Thoracic aorta (tissue), 2 donors: ENCODE results near the gene ARL4C. TPM values are rescaled to one million over a fixed set of nuclear protein-coding genes. Genes with fewer than 3 reads are reported as not detected.

Experiments
- ATAC-seq: fragments of 150-250 bp; one replicate; pipeline ENCODE4 v1.8.0; 2017; ENCODE audit warnings: low read depth; ENCODE audit not compliant: insufficient number of reproducible peaks, low FRiP score
- DNase-seq: peaks from one replicate; pipeline ENCODE4 v3.0.0-alpha.2; 2020; ENCODE audit warnings: low spot score
- H3K27ac ChIP-seq, 2 donors: fragments of 200-600 bp; sonication (generic); 1 replicate in 1 of 2; 2 replicates in 1 of 2; pipeline ENCODE4 v1.5.1; 2016; ENCODE audit warnings: mild to moderate bottlenecking in 2 of 2, moderate library complexity in 2 of 2
- H3K27me3 ChIP-seq: fragments of 200-600 bp; sonication (generic); replicated peaks from 2 replicates; pipeline ENCODE4 v1.6.0; 2016; ENCODE audit warnings: mild to moderate bottlenecking; ENCODE audit not compliant: insufficient read depth
- H3K36me3 ChIP-seq: fragments of 200-600 bp; sonication (generic); one replicate; pipeline ENCODE4 v1.5.1; 2016
- H3K4me1 ChIP-seq, 2 donors: fragments of 200-600 bp; sonication (generic); 1 replicate in 1 of 2; 2 replicates in 1 of 2; pipeline versions ENCODE4 v1.5.1 to v1.6.0; 2016; ENCODE audit warnings: low read depth in 2 of 2, mild to moderate bottlenecking in 1 of 2; ENCODE audit not compliant: control insufficient read depth in 1 of 2
- H3K4me3 ChIP-seq: fragments of 200-600 bp; sonication (generic); 2 replicates; pipeline ENCODE4 v1.5.1; 2016; ENCODE audit warnings: mild to moderate bottlenecking
- H3K9me3 ChIP-seq: fragments of 200-600 bp; sonication (generic); 2 replicates; pipeline ENCODE4 v1.5.1; 2016
- total RNA-seq, 2 donors: library from RNA; depleted of rRNA; stranded (reverse); fragments of >200 nt; gene quantifications; one replicate each; pipeline versions ENCODE4 v1.1.0 to v1.2.3, GENCODE V29; 2016
- TF ChIP-seq, protein P1 (sequence below): fragments of 200-600 bp; sonication (generic); IDR thresholded peaks from one replicate; pipeline ENCODE4 v1.5.1; 2019; ENCODE audit warnings: antibody characterized with exemption

ARL4C gene
- total RNA-seq, 2 donors from 2014 or later, result 18.2 to 22.9 TPM

- TF ChIP-seq, protein P1, sequence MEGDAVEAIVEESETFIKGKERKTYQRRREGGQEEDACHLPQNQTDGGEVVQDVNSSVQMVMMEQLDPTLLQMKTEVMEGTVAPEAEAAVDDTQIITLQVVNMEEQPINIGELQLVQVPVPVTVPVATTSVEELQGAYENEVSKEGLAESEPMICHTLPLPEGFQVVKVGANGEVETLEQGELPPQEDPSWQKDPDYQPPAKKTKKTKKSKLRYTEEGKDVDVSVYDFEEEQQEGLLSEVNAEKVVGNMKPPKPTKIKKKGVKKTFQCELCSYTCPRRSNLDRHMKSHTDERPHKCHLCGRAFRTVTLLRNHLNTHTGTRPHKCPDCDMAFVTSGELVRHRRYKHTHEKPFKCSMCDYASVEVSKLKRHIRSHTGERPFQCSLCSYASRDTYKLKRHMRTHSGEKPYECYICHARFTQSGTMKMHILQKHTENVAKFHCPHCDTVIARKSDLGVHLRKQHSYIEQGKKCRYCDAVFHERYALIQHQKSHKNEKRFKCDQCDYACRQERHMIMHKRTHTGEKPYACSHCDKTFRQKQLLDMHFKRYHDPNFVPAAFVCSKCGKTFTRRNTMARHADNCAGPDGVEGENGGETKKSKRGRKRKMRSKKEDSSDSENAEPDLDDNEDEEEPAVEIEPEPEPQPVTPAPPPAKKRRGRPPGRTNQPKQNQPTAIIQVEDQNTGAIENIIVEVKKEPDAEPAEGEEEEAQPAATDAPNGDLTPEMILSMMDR, result no peak
- H3K4me1 ChIP-seq, result no peaks in the 10 kb centered on the region
- H3K36me3 ChIP-seq, result no peaks in the 10 kb centered on the region
- no peak overlapping the region for H3K27ac ChIP-seq
- H3K27me3 ChIP-seq, result no peaks in the 10 kb centered on the region
- no peak overlapping the region for H3K4me3 ChIP-seq
- DNase-seq (no peak), ATAC-seq (no peak)
- no peaks in the 10 kb centered on the region for H3K9me3 ChIP-seq
These were observed 22.2 kb downstream of the ARL4C start for GRCh38 chr2:234474654-234475053.

GRCh38 chr2:234472155-234472554 is 24.7 kb downstream of the ARL4C start:
- TF ChIP-seq, protein P1, result no peak
- Histone ChIP-seq H3K4me1 (no peaks in the 10 kb centered on the region), H3K4me3 (no peak overlapping the region), H3K27ac (no peak overlapping the region), H3K27me3 (no peaks in the 10 kb centered on the region), H3K36me3 (no peaks in the 10 kb centered on the region), H3K9me3 (no peaks in the 10 kb centered on the region)
- ATAC-seq (no peak), DNase-seq (no peak)

- H3K36me3 ChIP-seq, result no peaks in the 10 kb centered on the region
- TF ChIP-seq, protein P1, result no peak
- H3K27me3 ChIP-seq, result no peaks in the 10 kb centered on the region
- no peak for ATAC-seq
- no peak for DNase-seq
- H3K27ac ChIP-seq, result no peak overlapping the region
- no peak overlapping the region for H3K4me3 ChIP-seq
- H3K9me3 ChIP-seq, result no peaks in the 10 kb centered on the region
- no peaks in the 10 kb centered on the region for H3K4me1 ChIP-seq
These were observed 26.9 kb downstream of the ARL4C start for GRCh38 chr2:234469972-234470371.

GRCh38 chr2:234469251-234469845 is 27.5 kb downstream of the ARL4C start:
- H3K36me3 ChIP-seq, result no peaks in the 10 kb centered on the region
- no peak overlapping the region for H3K4me3 ChIP-seq
- H3K9me3 ChIP-seq, result no peaks in the 10 kb centered on the region
- ATAC-seq, result no peak
- H3K4me1 ChIP-seq, result no peaks in the 10 kb centered on the region
- no peaks in the 10 kb centered on the region for H3K27me3 ChIP-seq
- H3K27ac ChIP-seq, result no peak overlapping the region
- TF ChIP-seq, protein P1, result no peak
- no peak for DNase-seq

GRCh38 chr2:234468503-234468902 is 28.4 kb downstream of the ARL4C start:
- no peaks in the 10 kb centered on the region for H3K27me3 ChIP-seq
- no peak for ATAC-seq
- no peaks in the 10 kb centered on the region for H3K9me3 ChIP-seq
- H3K4me3 ChIP-seq, result no peak overlapping the region
- no peaks in the 10 kb centered on the region for H3K36me3 ChIP-seq
- TF ChIP-seq, protein P1, result no peak
- no peak for DNase-seq
- no peaks in the 10 kb centered on the region for H3K4me1 ChIP-seq
- H3K27ac ChIP-seq, result no peak overlapping the region
